ENCODE data around the gene PPP1R17. TPM values are rescaled to one million over a fixed set of nuclear protein-coding genes. Genes with fewer than 3 reads are reported as not detected.
A peak's percentile ranks its signal among the peaks of the same experiment; 100 is the strongest.

PPP1R17 gene
- total RNA-seq, 1 experiment from 2014 or later, result 2.6 TPM

DNA sequence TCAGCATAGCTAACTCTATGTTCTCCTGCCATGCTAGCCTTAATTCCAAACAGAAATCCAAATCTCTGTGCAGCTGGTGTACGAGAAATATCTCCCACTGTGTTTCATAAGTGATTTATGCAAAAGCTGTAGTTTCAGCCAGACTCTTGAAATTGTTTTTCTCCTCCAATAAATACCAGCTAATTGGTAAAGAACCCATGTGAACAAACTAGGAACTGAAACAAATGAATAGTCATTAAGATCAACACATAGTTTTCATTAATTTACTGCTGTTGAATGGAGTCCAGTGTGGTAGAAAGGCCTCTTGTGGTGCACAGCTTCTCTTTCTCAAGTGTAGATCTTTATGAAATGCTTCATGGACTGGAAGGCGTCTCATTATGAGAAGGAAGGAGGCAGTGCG, 18.4 kb downstream of the PPP1R17 start:
- H3K9me3 Mint-ChIP-seq, result peaks cover 3% of the 10 kb centered on the region; the same call in 1 of the 2 replicates
- ATAC-seq (no peak), DNase-seq (ENCODE audit: low spot score) (no peak)
- peaks cover 18% of the 10 kb centered on the region for H3K4me1 Mint-ChIP-seq
- POLR2A ChIA-PET, result no interaction called here
- peaks cover 3% of the 10 kb centered on the region; the same call in 1 of the 2 replicates for H3K36me3 Mint-ChIP-seq
- peaks cover 68% of the 10 kb centered on the region for H3K27me3 Mint-ChIP-seq (ENCODE audit: low read depth)
- no peak overlapping the region for H3K27ac Mint-ChIP-seq
- CTCF ChIA-PET, result no interaction called here
- no peak for TF ChIP-seq NFATC4 (CRISPR knock-in tag; IDR thresholded peaks at IDR 0.05)
- no peak overlapping the region for H3K4me3 Mint-ChIP-seq

DNA sequence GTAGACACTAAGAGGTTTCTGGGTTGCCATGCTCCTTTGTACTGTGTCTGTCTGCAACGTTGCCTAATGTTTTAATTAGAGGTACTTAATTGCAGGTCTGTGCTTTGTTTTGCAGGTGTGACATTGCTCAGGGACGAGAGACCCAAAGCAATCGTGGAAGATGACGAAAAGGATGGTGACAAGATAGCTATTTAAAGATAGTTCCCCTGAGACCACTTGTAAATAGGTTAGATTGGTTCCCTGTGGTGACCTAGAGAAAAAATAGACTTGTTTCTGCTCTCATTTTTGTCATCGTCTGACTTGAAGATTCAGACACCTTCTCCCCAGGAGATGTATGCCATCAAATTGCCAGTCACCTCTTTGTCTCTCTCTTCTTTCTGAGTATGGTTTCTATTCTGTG, 20.1 kb downstream of the PPP1R17 start:
- Mint-ChIP-seq H3K4me3 (no peak overlapping the region), H3K9me3 (peaks cover 9% of the 10 kb centered on the region), H3K36me3 (peaks cover 8% of the 10 kb centered on the region), H3K27me3 (ENCODE audit: low read depth) (peaks cover 84% of the 10 kb centered on the region), H3K27ac (no peak overlapping the region), H3K4me1 (peaks cover 32% of the 10 kb centered on the region)
- TF ChIP-seq ZNF138 (CRISPR knock-in tag; conservative IDR thresholded peaks at IDR 0.05) (no peak), IRF1 (CRISPR knock-in tag; IDR thresholded peaks at IDR 0.05) (no peak), NR2C2 (CRISPR knock-in tag; IDR thresholded peaks at IDR 0.05) (no peak), NFYB (CRISPR knock-in tag; conservative IDR thresholded peaks at IDR 0.05; ENCODE audit: low read depth) (no peak), AR (CRISPR knock-in tag; IDR thresholded peaks at IDR 0.05) (no peak), CBFB (CRISPR knock-in tag; IDR thresholded peaks at IDR 0.05; ENCODE audit: low read depth) (no peak)
- DNase-seq (ENCODE audit: low spot score) (no peak), ATAC-seq (no peak)
- POLR2A ChIA-PET, result no interaction called here
- CTCF ChIA-PET, result no interaction called here

DNA sequence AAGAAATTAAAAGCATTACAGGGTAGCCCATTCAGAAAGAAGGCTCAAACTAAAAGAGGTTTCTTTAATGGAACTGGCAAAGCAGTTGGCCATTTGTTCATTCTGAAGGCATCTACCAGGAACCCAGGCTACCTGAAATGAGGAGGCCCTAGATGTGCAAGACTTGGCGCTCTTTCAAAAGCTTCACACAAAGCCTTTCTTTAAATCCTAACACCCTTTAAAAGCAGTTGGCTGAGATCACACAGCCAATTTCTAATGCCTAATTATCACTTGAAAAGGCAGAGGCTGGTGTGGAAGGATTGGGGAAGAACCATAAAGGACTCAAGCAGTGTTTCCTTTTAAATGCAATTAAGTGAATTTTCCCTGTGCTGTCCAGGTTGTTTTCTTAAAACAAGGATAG, 23.2 kb downstream of the PPP1R17 start:
- peaks cover 32% of the 10 kb centered on the region for H3K4me1 Mint-ChIP-seq
- ChIA-PET POLR2A (no interaction called here), CTCF (interaction anchor here (1.2 to 1.9 kb wide), 2 partner anchors 13 to 267 kb away, joined by 4 to 6 read pairs; no protein-coding TSS in a partner anchor)
- ATAC-seq (peak; percentile 96), DNase-seq (ENCODE audit: low spot score) (no peak)
- peaks cover 35% of the 10 kb centered on the region for H3K9me3 Mint-ChIP-seq
- no peak overlapping the region for H3K27ac Mint-ChIP-seq
- H3K36me3 Mint-ChIP-seq, result peaks cover 35% of the 10 kb centered on the region
- peaks cover 94% of the 10 kb centered on the region for H3K27me3 Mint-ChIP-seq (ENCODE audit: low read depth)
- no peak overlapping the region; the same call in 1 of the 2 replicates for H3K4me3 Mint-ChIP-seq
- TF ChIP-seq MAX (CRISPR knock-in tag; IDR thresholded peaks at IDR 0.05), result 0 out of 2 replicates have a peak, but pooled peaks have one; percentile 30
- peak; percentile 24; the same call in 1 of the 2 replicates for TF ChIP-seq ZNF423 (CRISPR knock-in tag; IDR thresholded peaks at IDR 0.05)
- peak; percentile 55; the same call in 1 of the 2 replicates for TF ChIP-seq ZBTB43 (CRISPR knock-in tag; IDR thresholded peaks at IDR 0.05)
- TF ChIP-seq ZNF232 (CRISPR knock-in tag; IDR thresholded peaks at IDR 0.05), result 0 out of 2 replicates have a peak, but pooled peaks have one; percentile 33
- TF ChIP-seq, protein P1, sequence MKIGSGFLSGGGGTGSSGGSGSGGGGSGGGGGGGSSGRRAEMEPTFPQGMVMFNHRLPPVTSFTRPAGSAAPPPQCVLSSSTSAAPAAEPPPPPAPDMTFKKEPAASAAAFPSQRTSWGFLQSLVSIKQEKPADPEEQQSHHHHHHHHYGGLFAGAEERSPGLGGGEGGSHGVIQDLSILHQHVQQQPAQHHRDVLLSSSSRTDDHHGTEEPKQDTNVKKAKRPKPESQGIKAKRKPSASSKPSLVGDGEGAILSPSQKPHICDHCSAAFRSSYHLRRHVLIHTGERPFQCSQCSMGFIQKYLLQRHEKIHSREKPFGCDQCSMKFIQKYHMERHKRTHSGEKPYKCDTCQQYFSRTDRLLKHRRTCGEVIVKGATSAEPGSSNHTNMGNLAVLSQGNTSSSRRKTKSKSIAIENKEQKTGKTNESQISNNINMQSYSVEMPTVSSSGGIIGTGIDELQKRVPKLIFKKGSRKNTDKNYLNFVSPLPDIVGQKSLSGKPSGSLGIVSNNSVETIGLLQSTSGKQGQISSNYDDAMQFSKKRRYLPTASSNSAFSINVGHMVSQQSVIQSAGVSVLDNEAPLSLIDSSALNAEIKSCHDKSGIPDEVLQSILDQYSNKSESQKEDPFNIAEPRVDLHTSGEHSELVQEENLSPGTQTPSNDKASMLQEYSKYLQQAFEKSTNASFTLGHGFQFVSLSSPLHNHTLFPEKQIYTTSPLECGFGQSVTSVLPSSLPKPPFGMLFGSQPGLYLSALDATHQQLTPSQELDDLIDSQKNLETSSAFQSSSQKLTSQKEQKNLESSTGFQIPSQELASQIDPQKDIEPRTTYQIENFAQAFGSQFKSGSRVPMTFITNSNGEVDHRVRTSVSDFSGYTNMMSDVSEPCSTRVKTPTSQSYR (CRISPR knock-in tag; IDR thresholded peaks at IDR 0.05), result no peak
- no peak for TF ChIP-seq ZNF219 (CRISPR knock-in tag; IDR thresholded peaks at IDR 0.05; ENCODE audit: borderline replicate concordance)
- TF ChIP-seq, protein P2, sequence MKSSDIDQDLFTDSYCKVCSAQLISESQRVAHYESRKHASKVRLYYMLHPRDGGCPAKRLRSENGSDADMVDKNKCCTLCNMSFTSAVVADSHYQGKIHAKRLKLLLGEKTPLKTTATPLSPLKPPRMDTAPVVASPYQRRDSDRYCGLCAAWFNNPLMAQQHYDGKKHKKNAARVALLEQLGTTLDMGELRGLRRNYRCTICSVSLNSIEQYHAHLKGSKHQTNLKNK (CRISPR knock-in tag; IDR thresholded peaks at IDR 0.05), result 0 out of 2 replicates have a peak, but pooled peaks have one; percentile 40

All from WTC11 (cell line).